Measurements from ENCODE around the gene QSOX1.

The QSOX1 gene

DNA sequence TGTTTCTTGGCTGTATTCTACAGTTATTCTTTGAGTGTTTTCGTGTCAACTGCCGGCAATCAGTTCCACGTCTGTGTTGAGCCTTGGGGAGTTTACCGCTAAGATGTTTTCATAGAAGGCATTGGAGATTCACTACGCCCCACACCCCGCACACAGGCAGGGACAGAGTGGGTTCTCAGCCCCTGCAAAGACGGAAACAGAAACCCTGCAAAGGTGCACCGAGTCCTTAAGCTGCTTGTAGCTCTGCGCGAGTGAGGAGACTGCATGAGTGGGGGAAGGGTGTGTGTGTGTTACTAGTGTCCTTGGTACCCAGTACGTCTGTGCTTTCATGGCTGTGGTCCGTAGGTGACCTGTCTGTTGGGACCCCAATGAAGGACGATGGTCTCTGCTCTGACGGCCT, 77.3 kb downstream of the QSOX1 start:
- Histone ChIP-seq H3K4me2 (peak overlapping the region; percentile 99), H3K36me3 (ENCODE audit: insufficient read depth) (no peaks in the 10 kb centered on the region), H3K79me2 (ENCODE audit: insufficient read depth, low read depth) (no peaks in the 10 kb centered on the region), H3K4me3 (IDR thresholded peaks at IDR 0.05; ENCODE audit: insufficient read depth, low read depth, low read length) (no peak overlapping the region), H3K4me1 (ENCODE audit: low read depth, poor library complexity, severe bottlenecking) (peaks cover 7% of the 10 kb centered on the region), H4K20me1 (ENCODE audit: insufficient read depth) (no peaks in the 10 kb centered on the region), H2AFZ (ENCODE audit: low read depth) (peak overlapping the region; percentile 98), H3K27ac (no peak overlapping the region), H3K27me3 (ENCODE audit: insufficient read depth, low read depth) (peaks cover 31% of the 10 kb centered on the region), H3K9ac (no peak overlapping the region; the same call in 1 of the 2 replicates)
- no peak for TF ChIP-seq CTCF (conservative IDR thresholded peaks at IDR 0.05; ENCODE audit: low read depth, low read length)

DNA sequence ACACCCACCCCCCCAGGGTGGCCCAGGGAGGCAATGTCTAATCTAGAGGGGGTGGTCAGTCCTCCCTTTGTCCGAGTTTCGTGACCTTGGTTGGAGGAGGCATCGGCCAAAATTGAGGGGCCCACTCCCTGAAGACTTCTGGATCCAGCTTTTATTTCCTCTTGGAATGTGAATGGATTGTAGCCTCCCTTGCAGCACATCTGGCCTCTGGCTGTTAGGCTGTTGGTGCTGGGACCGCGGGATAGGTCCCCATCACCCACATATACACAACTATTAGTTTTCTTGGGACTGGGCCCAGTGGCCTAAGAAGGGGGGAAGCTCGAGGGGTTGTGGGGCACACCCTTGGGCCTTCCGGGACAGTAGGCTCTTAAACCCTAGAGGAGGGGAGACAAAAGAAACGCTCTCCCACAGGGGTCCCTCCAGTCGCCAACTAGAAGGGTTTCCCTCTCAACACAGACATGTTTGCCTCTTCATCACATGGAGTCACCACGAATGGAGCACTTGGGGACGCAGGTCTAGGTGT, 77.9 kb downstream of the QSOX1 start:
- Histone ChIP-seq H3K4me1 (ENCODE audit: low read depth, poor library complexity, severe bottlenecking) (peaks cover 7% of the 10 kb centered on the region), H3K27me3 (ENCODE audit: insufficient read depth, low read depth) (peaks cover 31% of the 10 kb centered on the region), H3K4me3 (IDR thresholded peaks at IDR 0.05; ENCODE audit: insufficient read depth, low read depth, low read length) (no peak overlapping the region), H2AFZ (ENCODE audit: low read depth) (no peak overlapping the region), H3K27ac (no peak overlapping the region), H3K36me3 (ENCODE audit: insufficient read depth) (no peaks in the 10 kb centered on the region), H3K4me2 (peak overlapping the region; percentile 99; the same call in 1 of the 2 replicates), H3K9ac (no peak overlapping the region), H4K20me1 (ENCODE audit: insufficient read depth) (no peaks in the 10 kb centered on the region), H3K79me2 (ENCODE audit: insufficient read depth, low read depth) (no peaks in the 10 kb centered on the region)
- no peak for TF ChIP-seq CTCF (conservative IDR thresholded peaks at IDR 0.05; ENCODE audit: low read depth, low read length)

DNA sequence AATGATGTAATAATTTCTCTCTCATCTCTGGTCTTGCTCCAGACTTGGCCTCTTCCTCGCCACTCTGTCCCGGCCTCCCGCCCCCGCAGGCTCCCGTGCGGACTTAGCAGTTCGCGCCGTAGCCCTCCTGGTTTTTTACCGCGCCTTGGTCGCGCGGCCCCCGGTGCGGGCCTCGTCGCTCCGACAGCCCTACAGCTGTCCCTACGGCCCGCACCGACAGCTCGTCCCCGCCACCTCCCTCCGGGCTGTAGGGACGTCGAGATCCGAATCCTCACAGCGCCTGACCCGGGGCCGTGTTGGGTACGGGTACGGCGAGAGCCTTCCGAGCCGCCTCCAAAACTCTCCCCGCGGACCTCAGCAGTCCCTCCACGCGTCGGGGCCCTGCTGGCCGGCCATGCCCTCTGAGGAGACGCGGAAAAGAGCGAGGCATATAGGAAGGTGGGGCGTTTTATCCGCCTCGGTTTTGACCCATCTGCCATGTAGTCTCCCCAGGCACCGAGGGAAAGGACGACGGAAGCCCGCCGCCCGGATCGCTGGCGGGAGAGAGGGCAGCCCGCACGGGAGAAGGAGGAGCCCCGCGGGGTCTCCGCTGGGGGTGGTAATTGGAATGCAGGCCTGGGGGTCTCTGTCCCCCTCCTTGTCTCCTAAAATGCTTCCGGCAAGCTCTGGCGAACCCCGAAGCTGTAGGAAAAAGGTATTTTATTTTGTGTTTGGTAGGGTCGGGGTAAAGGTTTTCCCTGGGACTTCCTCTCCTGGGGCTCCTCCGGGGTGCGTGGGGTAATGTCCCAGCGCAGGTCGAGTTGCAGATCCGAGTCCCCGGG, 78.7 kb downstream of the QSOX1 start:
- Histone ChIP-seq H2AFZ (ENCODE audit: low read depth) (no peak overlapping the region), H4K20me1 (ENCODE audit: insufficient read depth) (no peaks in the 10 kb centered on the region), H3K36me3 (ENCODE audit: insufficient read depth) (no peaks in the 10 kb centered on the region), H3K79me2 (ENCODE audit: insufficient read depth, low read depth) (no peaks in the 10 kb centered on the region), H3K4me3 (IDR thresholded peaks at IDR 0.05; ENCODE audit: insufficient read depth, low read depth, low read length) (no peak overlapping the region), H3K9ac (no peak overlapping the region), H3K4me1 (ENCODE audit: low read depth, poor library complexity, severe bottlenecking) (peaks cover 7% of the 10 kb centered on the region), H3K4me2 (no peak overlapping the region), H3K27ac (no peak overlapping the region), H3K27me3 (ENCODE audit: insufficient read depth, low read depth) (peaks cover 23% of the 10 kb centered on the region)
- TF ChIP-seq CTCF (conservative IDR thresholded peaks at IDR 0.05; ENCODE audit: low read depth, low read length), result no peak

DNA sequence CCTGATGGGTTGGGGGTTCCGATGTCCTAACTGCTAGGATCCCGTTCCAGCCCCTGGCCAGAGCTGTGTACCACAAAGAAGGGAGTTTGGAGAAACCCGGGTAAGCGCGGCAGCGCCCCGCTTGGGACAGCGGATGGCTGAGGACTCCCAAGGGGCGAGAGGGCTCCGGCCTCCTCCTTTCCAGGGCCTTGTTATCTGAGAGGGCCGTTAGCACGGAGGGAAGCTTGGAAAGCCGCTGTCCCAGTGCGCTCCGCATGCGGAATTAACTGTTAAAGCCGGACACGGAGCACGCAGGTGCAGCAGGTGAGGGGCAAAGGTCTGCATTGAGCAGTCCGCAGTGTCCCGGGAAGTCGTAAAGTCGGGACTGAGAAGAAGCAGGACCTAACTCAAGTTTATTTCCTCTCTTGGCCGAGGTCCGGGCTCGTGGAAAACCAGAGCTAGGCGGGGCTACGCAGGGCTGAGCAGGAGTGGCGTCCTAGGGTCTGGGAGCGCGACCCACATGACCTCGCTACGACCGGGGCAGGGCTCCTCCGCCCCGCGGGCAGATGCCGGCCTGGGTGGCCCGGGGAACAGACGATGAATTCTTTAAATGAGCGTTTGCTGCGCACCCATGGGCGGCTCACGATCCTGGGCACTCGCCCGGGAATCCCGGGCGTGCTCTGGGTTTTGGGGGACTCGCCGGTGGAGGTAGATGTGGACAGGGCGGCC, 79.9 kb downstream of the QSOX1 start:
- H3K27me3 ChIP-seq (ENCODE audit: insufficient read depth, low read depth), result peaks cover 22% of the 10 kb centered on the region
- H3K4me2 ChIP-seq, result no peak overlapping the region
- no peaks in the 10 kb centered on the region for H3K79me2 ChIP-seq (ENCODE audit: insufficient read depth, low read depth)
- no peak overlapping the region for H3K9ac ChIP-seq
- no peaks in the 10 kb centered on the region for H3K36me3 ChIP-seq (ENCODE audit: insufficient read depth)
- no peak for TF ChIP-seq CTCF (conservative IDR thresholded peaks at IDR 0.05; ENCODE audit: low read depth, low read length)
- no peak overlapping the region for H3K27ac ChIP-seq
- H3K4me1 ChIP-seq (ENCODE audit: low read depth, poor library complexity, severe bottlenecking), result peaks cover 7% of the 10 kb centered on the region
- no peaks in the 10 kb centered on the region for H4K20me1 ChIP-seq (ENCODE audit: insufficient read depth)
- no peak overlapping the region for H2AFZ ChIP-seq (ENCODE audit: low read depth)
- no peak overlapping the region for H3K4me3 ChIP-seq (IDR thresholded peaks at IDR 0.05; ENCODE audit: insufficient read depth, low read depth, low read length)

All from KMS-11 (cell line).